Breast epithelium (tissue), 3 donors: ENCODE measurements around the gene HDAC9.

Source experiments
- CTCF ChIP-seq, 3 donors: fragments of 450-650 bp; IDR thresholded peaks; one replicate each; pipeline ENCODE4 v1.5.1; 2016 to 2017; ENCODE audit warnings: antibody characterized with exemption in 3 of 3, mild to moderate bottlenecking in 3 of 3, moderate library complexity in 3 of 3
- POLR2AphosphoS5 ChIP-seq, 3 donors: sonication (generic); formaldehyde crosslinking; IDR thresholded peaks; one replicate each; pipeline ENCODE4 v1.6.1; 2017; ENCODE audit warnings: antibody characterized with exemption in 3 of 3

DNA sequence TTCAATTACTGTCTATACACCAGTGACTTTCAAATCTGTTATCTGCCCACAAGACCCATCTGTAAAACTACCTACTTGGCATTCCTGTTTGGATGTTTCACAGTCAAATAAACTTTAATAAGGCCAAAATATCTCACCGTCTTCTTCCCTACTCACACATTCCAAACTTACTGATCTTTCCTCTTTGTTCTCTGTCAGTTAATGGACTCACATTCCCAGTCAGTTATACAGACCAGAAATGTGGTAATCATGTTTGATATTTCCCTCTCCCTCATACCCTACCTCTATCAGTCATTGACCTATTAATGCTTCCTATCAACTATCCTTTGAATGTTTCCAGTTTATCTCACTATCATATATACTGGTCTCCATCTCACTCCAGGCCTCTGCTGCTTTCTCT, 28.5 kb upstream of the HDAC9 start:
- TF ChIP-seq CTCF (IDR thresholded peaks at IDR 0.05), result no peak
- TF ChIP-seq POLR2AphosphoS5 (IDR thresholded peaks at IDR 0.05), result no peak
